H9 (cell line): Measurements from ENCODE around the gene RERE. TPM values are rescaled to one million over a fixed set of nuclear protein-coding genes. Genes with fewer than 3 reads are reported as not detected.

Source experiments
- DNase-seq: peaks from one replicate; pipeline ENCODE4 v3.0.0-alpha.2; 2017
- H2AFZ ChIP-seq: one replicate; pipeline ENCODE4 v1.6.1; 2013; ENCODE audit warnings: mild to moderate bottlenecking, low read length, control low read depth, moderate library complexity
- H2AK5ac ChIP-seq: 2 replicates; pipeline ENCODE4 v1.6.1; 2013; ENCODE audit warnings: low read length, control low read depth, mixed read lengths; ENCODE audit not compliant: insufficient read length
- H2BK120ac ChIP-seq: one replicate; pipeline ENCODE4 v1.6.1; 2013; ENCODE audit warnings: low read depth, mild to moderate bottlenecking, low read length, control low read depth, inconsistent platforms; ENCODE audit not compliant: poor library complexity, severe bottlenecking
- H2BK12ac ChIP-seq: 2 replicates; pipeline ENCODE4 v1.6.1; 2013; ENCODE audit warnings: low read length, control low read depth, mixed read lengths, low read depth; ENCODE audit not compliant: insufficient read length
- H2BK15ac ChIP-seq: 2 replicates; pipeline ENCODE4 v1.6.1; 2013; ENCODE audit warnings: low read depth, low read length, control low read depth
- H2BK20ac ChIP-seq: one replicate; pipeline ENCODE4 v1.6.1; 2013; ENCODE audit warnings: low read depth, mild to moderate bottlenecking, low read length, control low read depth, inconsistent platforms; ENCODE audit not compliant: poor library complexity, severe bottlenecking
- H2BK5ac ChIP-seq: 2 replicates; pipeline ENCODE4 v1.6.1; 2013; ENCODE audit warnings: low read length, control low read depth, mixed read lengths; ENCODE audit not compliant: insufficient read length
- H3K14ac ChIP-seq: 2 replicates; pipeline ENCODE4 v1.6.1; 2013; ENCODE audit warnings: low read length, control low read depth; ENCODE audit not compliant: insufficient read depth
- H3K18ac ChIP-seq: 2 replicates; pipeline ENCODE4 v1.6.1; 2013; ENCODE audit warnings: low read depth, mild to moderate bottlenecking, mixed read lengths, low read length, control low read depth; ENCODE audit not compliant: insufficient read length
- H3K23ac ChIP-seq: 2 replicates; pipeline ENCODE4 v1.6.1; 2013; ENCODE audit warnings: low read length, control low read depth, mixed read lengths, low read depth; ENCODE audit not compliant: insufficient read length
- H3K23me2 ChIP-seq: 2 replicates; pipeline ENCODE4 v1.6.1; 2013; ENCODE audit warnings: low read depth, mild to moderate bottlenecking, mixed read lengths, low read length, control low read depth; ENCODE audit not compliant: insufficient read length, poor library complexity, severe bottlenecking
- H3K27ac ChIP-seq: 2 replicates; pipeline ENCODE4 v1.5.1; 2013; ENCODE audit warnings: low read length, control low read depth, mixed read lengths, low read depth; ENCODE audit not compliant: insufficient read length
- H3K27me3 ChIP-seq: 2 replicates; pipeline ENCODE4 v1.6.1; 2013; ENCODE audit warnings: low read length, control low read depth, inconsistent platforms; ENCODE audit not compliant: insufficient read depth
- H3K4ac ChIP-seq: 2 replicates; pipeline ENCODE4 v1.6.1; 2013; ENCODE audit warnings: low read depth, mild to moderate bottlenecking, control low read depth, inconsistent platforms, low read length, moderate library complexity
- H3K4me1 ChIP-seq: 2 replicates; pipeline ENCODE4 v1.6.1; 2013; ENCODE audit warnings: low read length, control low read depth, inconsistent platforms; ENCODE audit not compliant: insufficient read depth
- H3K4me2 ChIP-seq: 2 replicates; pipeline ENCODE4 v1.6.1; 2013; ENCODE audit warnings: low read length, control low read depth, mixed read lengths; ENCODE audit not compliant: insufficient read length, insufficient read depth
- H3K56ac ChIP-seq: 2 replicates; pipeline ENCODE4 v1.6.1; 2013; ENCODE audit warnings: low read depth, mild to moderate bottlenecking, mixed read lengths, low read length, control low read depth; ENCODE audit not compliant: insufficient read length
- H3K79me1 ChIP-seq: 2 replicates; pipeline ENCODE4 v1.6.1; 2013; ENCODE audit warnings: low read depth, mild to moderate bottlenecking, moderate library complexity, low read length, control low read depth, inconsistent platforms; ENCODE audit not compliant: insufficient read depth, poor library complexity, severe bottlenecking
- H3K79me2 ChIP-seq: 2 replicates; pipeline ENCODE4 v1.6.1; 2013; ENCODE audit warnings: low read length, control low read depth, inconsistent platforms; ENCODE audit not compliant: insufficient read depth
- H3K9ac ChIP-seq: 2 replicates; pipeline ENCODE4 v1.6.1; 2013; ENCODE audit warnings: low read length, control low read depth, mixed read lengths; ENCODE audit not compliant: insufficient read length; ENCODE audit errors: extremely low read depth
- H3K9me3 ChIP-seq: one replicate; pipeline ENCODE4 v1.6.1; 2013; ENCODE audit warnings: low read depth, low read length, inconsistent platforms; ENCODE audit not compliant: control insufficient read depth
- H3T11ph ChIP-seq: one replicate; pipeline ENCODE4 v1.6.1; 2013; ENCODE audit warnings: mild to moderate bottlenecking, low read length, control low read depth, inconsistent platforms
- H4K20me1 ChIP-seq: one replicate; pipeline ENCODE4 v1.6.1; 2013; ENCODE audit not compliant: control insufficient read depth, insufficient read length, insufficient read depth
- H4K5ac ChIP-seq: 2 replicates; pipeline ENCODE4 v1.6.1; 2013; ENCODE audit warnings: low read depth, mild to moderate bottlenecking, mixed read lengths, low read length, control low read depth; ENCODE audit not compliant: insufficient read length
- H4K8ac ChIP-seq: replicated peaks from 2 replicates; pipeline ENCODE4 v1.6.1; 2013; ENCODE audit warnings: low read length, control low read depth, mixed read lengths, low read depth; ENCODE audit not compliant: insufficient read length
- H4K91ac ChIP-seq: 2 replicates; pipeline ENCODE4 v1.6.1; 2013; ENCODE audit warnings: low read depth, mild to moderate bottlenecking, moderate library complexity, mixed read lengths, low read length, control low read depth; ENCODE audit not compliant: insufficient read length
- H3K27ac Mint-ChIP-seq, 3 experiments: 2 replicates in 2 of 3; 3 replicates in 1 of 3; pipeline ENCODE4 v1.8.0; 2020 to 2021; ENCODE audit warnings: mixed read lengths in 3 of 3, mild to moderate bottlenecking in 1 of 3, moderate library complexity in 1 of 3
- H3K27me3 Mint-ChIP-seq: 2 replicates; pipeline ENCODE4 v1.8.0; 2021; ENCODE audit warnings: low read depth, mild to moderate bottlenecking, moderate library complexity, mixed read lengths
- H3K36me3 Mint-ChIP-seq, 3 experiments: 2 replicates in 2 of 3; 3 replicates in 1 of 3; pipeline ENCODE4 v1.8.0; 2020 to 2021; ENCODE audit warnings: low read depth in 3 of 3, mixed read lengths in 3 of 3; ENCODE audit not compliant: insufficient read depth in 1 of 3
- H3K4me1 Mint-ChIP-seq, 2 experiments: 2 replicates each; pipeline ENCODE4 v1.8.0; 2020; ENCODE audit warnings: mixed read lengths in 2 of 2
- H3K4me3 Mint-ChIP-seq, 2 experiments: 2 replicates in 1 of 2; 3 replicates in 1 of 2; pipeline ENCODE4 v1.8.0; 2020 to 2021; ENCODE audit warnings: mild to moderate bottlenecking in 2 of 2, mixed read lengths in 2 of 2, moderate library complexity in 1 of 2
- H3K9me3 Mint-ChIP-seq, 2 experiments: 2 replicates in 1 of 2; 3 replicates in 1 of 2; pipeline ENCODE4 v1.8.0; 2020; ENCODE audit warnings: mild to moderate bottlenecking in 2 of 2, mixed read lengths in 2 of 2, moderate library complexity in 1 of 2
- WGBS: extraction: QIAGEN DNeasy Blood & Tissue Kit; methylation state at CpG from one replicate; pipeline ENCODE4 v1.1.7; 2013; ENCODE audit warnings: missing lambda C conversion rate, low lambda C conversion rate, mixed read lengths; ENCODE audit not compliant: insufficient read length; ENCODE audit errors: extremely low coverage; 5-methylcytosine and 5-hydroxymethylcytosine counted together
- total RNA-seq: library from RNA; stranded (reverse); gene quantifications from 2 replicates; pipeline ENCODE4 v1.2.1, GENCODE V29; 2021
- TF ChIP-seq, protein P1 (sequence below): fragments of 200-600 bp; sonication (generic); conservative IDR thresholded peaks from 3 replicates; pipeline ENCODE4 v1.8.0; 2021; ENCODE audit warnings: antibody characterized with exemption, mild to moderate bottlenecking

The RERE gene
- total RNA-seq, 1 experiment from 2014 or later = 103 TPM

DNA sequence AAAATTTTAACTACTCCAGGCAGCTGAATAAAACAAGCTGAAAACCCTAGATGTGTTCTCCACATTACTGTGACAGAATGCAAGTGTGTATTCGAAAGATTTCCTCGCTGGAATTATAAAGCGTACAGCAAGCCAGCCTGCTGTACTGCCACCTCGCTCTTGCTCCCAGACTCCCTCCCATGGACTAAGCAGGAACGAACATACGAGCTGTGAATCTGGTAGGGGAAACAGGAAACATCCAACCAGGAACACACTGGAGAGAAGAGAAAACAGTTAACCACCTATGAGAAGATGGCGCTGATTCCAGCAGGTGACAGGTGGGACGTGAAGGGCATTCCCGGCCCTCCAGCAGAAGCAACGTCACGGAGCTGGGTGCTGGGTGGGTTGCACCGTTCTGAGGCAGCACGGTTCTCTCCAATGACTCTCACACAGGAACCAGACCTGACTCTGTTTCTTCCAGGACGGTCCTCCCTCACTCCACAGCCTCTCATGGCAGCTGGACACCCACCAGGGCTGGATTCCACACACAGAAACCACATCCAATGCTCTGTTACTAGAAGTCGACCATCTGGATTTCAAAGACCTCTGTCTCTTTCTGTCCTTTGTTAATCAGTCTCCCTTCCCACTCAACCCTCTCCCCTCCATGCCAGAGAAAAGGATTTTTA lies 219.2 kb downstream of the RERE start:
- Mint-ChIP-seq H3K27me3 (no peaks in the 10 kb centered on the region), H3K36me3 (peaks cover 8 to 22% (median 15%) of the 10 kb centered on the region in 3 experiments; a peak in 6 of 7 replicates), H3K4me1 (peaks cover 28 to 45% of the 10 kb centered on the region in 2 experiments), H3K4me3 (no peak overlapping the region), H3K27ac (peak overlapping the region; percentile 11 to 82 (median 50); a peak in 5 of 7 replicates), H3K9me3 (no peaks in the 10 kb centered on the region; a peak in 2 of 5 replicates)
- DNase-seq = no peak
- H2BK12ac ChIP-seq = no peak overlapping the region
- peaks cover 16% of the 10 kb centered on the region; the same call in 1 of the 2 replicates for H3K79me2 ChIP-seq
- H3K27me3 ChIP-seq = no peaks in the 10 kb centered on the region
- H3K9ac ChIP-seq = no peak overlapping the region
- no peak overlapping the region for H3T11ph ChIP-seq
- whole genome bisulfite sequencing = no CpG with 5 or more reads among the region's 15 CpGs
- H3K4ac ChIP-seq = no peak overlapping the region
- H3K4me2 ChIP-seq = no peak overlapping the region
- no peaks in the 10 kb centered on the region for H4K20me1 ChIP-seq
- no peaks in the 10 kb centered on the region for H3K9me3 ChIP-seq
- no peak overlapping the region for H2BK15ac ChIP-seq
- H2BK20ac ChIP-seq = no peak overlapping the region
- H3K56ac ChIP-seq = no peak overlapping the region
- TF ChIP-seq, protein P1, sequence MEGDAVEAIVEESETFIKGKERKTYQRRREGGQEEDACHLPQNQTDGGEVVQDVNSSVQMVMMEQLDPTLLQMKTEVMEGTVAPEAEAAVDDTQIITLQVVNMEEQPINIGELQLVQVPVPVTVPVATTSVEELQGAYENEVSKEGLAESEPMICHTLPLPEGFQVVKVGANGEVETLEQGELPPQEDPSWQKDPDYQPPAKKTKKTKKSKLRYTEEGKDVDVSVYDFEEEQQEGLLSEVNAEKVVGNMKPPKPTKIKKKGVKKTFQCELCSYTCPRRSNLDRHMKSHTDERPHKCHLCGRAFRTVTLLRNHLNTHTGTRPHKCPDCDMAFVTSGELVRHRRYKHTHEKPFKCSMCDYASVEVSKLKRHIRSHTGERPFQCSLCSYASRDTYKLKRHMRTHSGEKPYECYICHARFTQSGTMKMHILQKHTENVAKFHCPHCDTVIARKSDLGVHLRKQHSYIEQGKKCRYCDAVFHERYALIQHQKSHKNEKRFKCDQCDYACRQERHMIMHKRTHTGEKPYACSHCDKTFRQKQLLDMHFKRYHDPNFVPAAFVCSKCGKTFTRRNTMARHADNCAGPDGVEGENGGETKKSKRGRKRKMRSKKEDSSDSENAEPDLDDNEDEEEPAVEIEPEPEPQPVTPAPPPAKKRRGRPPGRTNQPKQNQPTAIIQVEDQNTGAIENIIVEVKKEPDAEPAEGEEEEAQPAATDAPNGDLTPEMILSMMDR = peak; percentile 38; the same call in 1 of the 3 replicates
- no peak overlapping the region for H3K23ac ChIP-seq
- peaks cover 4% of the 10 kb centered on the region for H3K79me1 ChIP-seq
- no peak overlapping the region for H2AFZ ChIP-seq
- H4K5ac ChIP-seq = no peak overlapping the region
- no peak overlapping the region for H2BK120ac ChIP-seq
- H2BK5ac ChIP-seq = no peak overlapping the region
- H4K91ac ChIP-seq = no peak overlapping the region
- no peaks in the 10 kb centered on the region for H3K23me2 ChIP-seq
- no peak overlapping the region for H3K27ac ChIP-seq
- H3K14ac ChIP-seq = no peak overlapping the region
- H3K4me1 ChIP-seq = 0 out of 2 replicates have a peak, but pooled peaks cover 2% of the 10 kb centered on the region
- H2AK5ac ChIP-seq = no peak overlapping the region
- H3K18ac ChIP-seq = no peak overlapping the region
- H4K8ac ChIP-seq = no peak overlapping the region
